ENCODE results near the gene ANAPC7. TPM values are rescaled to one million over a fixed set of nuclear protein-coding genes. Genes with fewer than 3 reads are reported as not detected.

The ANAPC7 gene
- total and polyA plus RNA-seq, 9 of the 15 experiments (the other 6 are each of a cell fraction or from before 2014, with no cell fraction given) = 46.7 to 158 (median 109) TPM

DNA sequence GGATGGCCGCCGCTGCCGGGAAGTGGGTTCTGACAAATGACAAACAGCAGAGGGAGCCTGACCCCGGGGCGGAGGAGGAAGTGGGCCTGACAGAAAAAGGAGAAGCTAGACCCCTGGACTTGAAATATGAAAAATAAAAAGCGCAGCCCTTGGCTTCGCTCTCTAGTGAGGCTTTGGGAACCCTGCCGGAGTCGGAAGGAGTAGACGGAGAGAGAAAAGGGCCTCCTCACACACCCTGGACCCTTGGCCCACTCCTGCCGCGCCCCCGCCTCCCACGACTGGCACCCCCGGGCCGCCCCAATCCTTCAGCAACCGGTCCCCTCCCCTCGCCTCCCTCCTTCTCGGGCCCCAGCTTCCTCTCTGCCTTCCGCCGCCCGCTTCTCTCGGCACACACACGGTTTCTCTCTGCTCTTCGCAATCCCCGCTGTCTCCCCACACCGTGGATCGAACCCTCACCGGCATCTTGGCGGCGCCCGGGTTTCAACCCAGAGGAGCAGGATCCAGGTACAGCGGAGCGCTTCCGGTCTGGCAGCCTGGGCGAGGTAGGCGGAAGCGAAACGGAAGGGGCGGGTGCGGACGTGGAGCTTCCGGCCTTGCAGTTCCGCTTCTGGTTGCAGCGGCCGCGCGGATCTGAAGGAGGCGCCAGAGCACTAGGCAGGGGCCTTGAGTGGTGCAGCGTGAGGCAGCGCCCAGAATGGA is 46.4 kb upstream of the ANAPC7 start, which contains the start of gene ARPC3 (continued):
- peak in 1 of 2 experiments; percentile 62; a peak in 1 of 4 replicates for TF ChIP-seq KDM4B (IDR thresholded peaks at IDR 0.05; ENCODE audit: borderline replicate concordance in 2 of 2, low read depth in 1 of 2)
- TF ChIP-seq RUNX1 (IDR thresholded peaks at IDR 0.05; ENCODE audit: low read depth) = peak; percentile 27; the same call in 1 of the 2 replicates
- peak; percentile 78; the same call in 1 of the 2 replicates for TF ChIP-seq POLR2AphosphoS2 (IDR thresholded peaks at IDR 0.05; ENCODE audit: low read length)
- TF ChIP-seq, protein P1, sequence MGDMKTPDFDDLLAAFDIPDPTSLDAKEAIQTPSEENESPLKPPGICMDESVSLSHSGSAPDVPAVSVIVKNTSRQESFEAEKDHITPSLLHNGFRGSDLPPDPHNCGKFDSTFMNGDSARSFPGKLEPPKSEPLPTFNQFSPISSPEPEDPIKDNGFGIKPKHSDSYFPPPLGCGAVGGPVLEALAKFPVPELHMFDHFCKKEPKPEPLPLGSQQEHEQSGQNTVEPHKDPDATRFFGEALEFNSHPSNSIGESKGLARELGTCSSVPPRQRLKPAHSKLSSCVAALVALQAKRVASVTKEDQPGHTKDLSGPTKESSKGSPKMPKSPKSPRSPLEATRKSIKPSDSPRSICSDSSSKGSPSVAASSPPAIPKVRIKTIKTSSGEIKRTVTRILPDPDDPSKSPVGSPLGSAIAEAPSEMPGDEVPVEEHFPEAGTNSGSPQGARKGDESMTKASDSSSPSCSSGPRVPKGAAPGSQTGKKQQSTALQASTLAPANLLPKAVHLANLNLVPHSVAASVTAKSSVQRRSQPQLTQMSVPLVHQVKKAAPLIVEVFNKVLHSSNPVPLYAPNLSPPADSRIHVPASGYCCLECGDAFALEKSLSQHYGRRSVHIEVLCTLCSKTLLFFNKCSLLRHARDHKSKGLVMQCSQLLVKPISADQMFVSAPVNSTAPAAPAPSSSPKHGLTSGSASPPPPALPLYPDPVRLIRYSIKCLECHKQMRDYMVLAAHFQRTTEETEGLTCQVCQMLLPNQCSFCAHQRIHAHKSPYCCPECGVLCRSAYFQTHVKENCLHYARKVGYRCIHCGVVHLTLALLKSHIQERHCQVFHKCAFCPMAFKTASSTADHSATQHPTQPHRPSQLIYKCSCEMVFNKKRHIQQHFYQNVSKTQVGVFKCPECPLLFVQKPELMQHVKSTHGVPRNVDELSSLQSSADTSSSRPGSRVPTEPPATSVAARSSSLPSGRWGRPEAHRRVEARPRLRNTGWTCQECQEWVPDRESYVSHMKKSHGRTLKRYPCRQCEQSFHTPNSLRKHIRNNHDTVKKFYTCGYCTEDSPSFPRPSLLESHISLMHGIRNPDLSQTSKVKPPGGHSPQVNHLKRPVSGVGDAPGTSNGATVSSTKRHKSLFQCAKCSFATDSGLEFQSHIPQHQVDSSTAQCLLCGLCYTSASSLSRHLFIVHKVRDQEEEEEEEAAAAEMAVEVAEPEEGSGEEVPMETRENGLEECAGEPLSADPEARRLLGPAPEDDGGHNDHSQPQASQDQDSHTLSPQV (IDR thresholded peaks at IDR 0.05) = no peak
- TF ChIP-seq EP400 (IDR thresholded peaks at IDR 0.05) = peak; percentile 97
- peak; percentile 75 for TF ChIP-seq C11orf30 (IDR thresholded peaks at IDR 0.05; ENCODE audit: low read depth)
- no peak for TF ChIP-seq FOXM1 (IDR thresholded peaks at IDR 0.05; ENCODE audit: low read depth)
- peak; percentile 43; the same call in 1 of the 2 replicates for TF ChIP-seq FOXM1 (CRISPR knock-in tag; IDR thresholded peaks at IDR 0.05; ENCODE audit: low read depth)
- no peak for TF ChIP-seq U2AF1 (optimal IDR thresholded peaks at IDR 0.05; ENCODE audit: low read depth, low read length)
- TF ChIP-seq MAFF (IDR thresholded peaks at IDR 0.05; ENCODE audit: low read length) = no peak
- TF ChIP-seq IFI16 (CRISPR knock-in tag; IDR thresholded peaks at IDR 0.05) = no peak
- TF ChIP-seq GABPB1 (CRISPR knock-in tag; IDR thresholded peaks at IDR 0.05) = peak; percentile 95
- TF ChIP-seq DACH1 (IDR thresholded peaks at IDR 0.05; ENCODE audit: partially characterized antibody) = peak; percentile 52
- TF ChIP-seq ZFPM2 (CRISPR knock-in tag; IDR thresholded peaks at IDR 0.05) = 0 out of 2 replicates have a peak, but pooled peaks have one; percentile 71
- TF ChIP-seq RBM39 (optimal IDR thresholded peaks at IDR 0.05; ENCODE audit: low read depth, low read length) = no peak
- TF ChIP-seq TBP (optimal IDR thresholded peaks at IDR 0.05; ENCODE audit: low read depth, low read length) = peak; percentile 66
- TF ChIP-seq, protein P2, sequence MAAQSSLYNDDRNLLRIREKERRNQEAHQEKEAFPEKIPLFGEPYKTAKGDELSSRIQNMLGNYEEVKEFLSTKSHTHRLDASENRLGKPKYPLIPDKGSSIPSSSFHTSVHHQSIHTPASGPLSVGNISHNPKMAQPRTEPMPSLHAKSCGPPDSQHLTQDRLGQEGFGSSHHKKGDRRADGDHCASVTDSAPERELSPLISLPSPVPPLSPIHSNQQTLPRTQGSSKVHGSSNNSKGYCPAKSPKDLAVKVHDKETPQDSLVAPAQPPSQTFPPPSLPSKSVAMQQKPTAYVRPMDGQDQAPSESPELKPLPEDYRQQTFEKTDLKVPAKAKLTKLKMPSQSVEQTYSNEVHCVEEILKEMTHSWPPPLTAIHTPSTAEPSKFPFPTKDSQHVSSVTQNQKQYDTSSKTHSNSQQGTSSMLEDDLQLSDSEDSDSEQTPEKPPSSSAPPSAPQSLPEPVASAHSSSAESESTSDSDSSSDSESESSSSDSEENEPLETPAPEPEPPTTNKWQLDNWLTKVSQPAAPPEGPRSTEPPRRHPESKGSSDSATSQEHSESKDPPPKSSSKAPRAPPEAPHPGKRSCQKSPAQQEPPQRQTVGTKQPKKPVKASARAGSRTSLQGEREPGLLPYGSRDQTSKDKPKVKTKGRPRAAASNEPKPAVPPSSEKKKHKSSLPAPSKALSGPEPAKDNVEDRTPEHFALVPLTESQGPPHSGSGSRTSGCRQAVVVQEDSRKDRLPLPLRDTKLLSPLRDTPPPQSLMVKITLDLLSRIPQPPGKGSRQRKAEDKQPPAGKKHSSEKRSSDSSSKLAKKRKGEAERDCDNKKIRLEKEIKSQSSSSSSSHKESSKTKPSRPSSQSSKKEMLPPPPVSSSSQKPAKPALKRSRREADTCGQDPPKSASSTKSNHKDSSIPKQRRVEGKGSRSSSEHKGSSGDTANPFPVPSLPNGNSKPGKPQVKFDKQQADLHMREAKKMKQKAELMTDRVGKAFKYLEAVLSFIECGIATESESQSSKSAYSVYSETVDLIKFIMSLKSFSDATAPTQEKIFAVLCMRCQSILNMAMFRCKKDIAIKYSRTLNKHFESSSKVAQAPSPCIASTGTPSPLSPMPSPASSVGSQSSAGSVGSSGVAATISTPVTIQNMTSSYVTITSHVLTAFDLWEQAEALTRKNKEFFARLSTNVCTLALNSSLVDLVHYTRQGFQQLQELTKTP (IDR thresholded peaks at IDR 0.05; ENCODE audit: low read depth in 1 of 2, partially characterized antibody in 2 of 2) = peak in 1 of 2 experiments; percentile 54
- TF ChIP-seq SMARCE1 (IDR thresholded peaks at IDR 0.05) = no peak; the same call in 1 of the 2 replicates
- 0 out of 2 replicates have a peak, but pooled peaks have one; percentile 69 for TF ChIP-seq LARP7 (IDR thresholded peaks at IDR 0.05)
- TF ChIP-seq MTA2 (IDR thresholded peaks at IDR 0.05; ENCODE audit: low read depth) = no peak
- peak; percentile 84 for TF ChIP-seq CREM (IDR thresholded peaks at IDR 0.05; ENCODE audit: low read depth)
